HEK293 (cell line): ENCODE measurements around the gene RFK.
"Not testable (repeated sequence)": the region's sequence is repeated elsewhere in the genome, so short reads cannot be mapped to it uniquely, and the experiment has no call there.

Experiments
- CTCF ChIA-PET: fragments of 350-600 bp; formaldehyde crosslinking; extraction: SDS; loops from one replicate; lab custom pipeline; 2021; ENCODE audit warnings: antibody characterized with exemption; lab: Yijun Ruan, JAX
- POLR2A ChIA-PET: fragments of 300-600 bp; formaldehyde crosslinking; extraction: SDS; loops from one replicate; lab custom pipeline; 2020; ENCODE audit warnings: antibody characterized with exemption, inconsistent platforms; lab: Yijun Ruan, JAX
- H3K27ac ChIP-seq: fragments of 200-500 bp; sonication (Bioruptor generic); 2 replicates; pipeline ENCODE4 v1.5.1; 2014; ENCODE audit warnings: low read depth, low read length, control low read depth, inconsistent platforms; ENCODE audit errors: extremely low read depth
- H3K36me3 ChIP-seq, 2 experiments: fragments of 200-500 bp in 1 of 2; sonication (Bioruptor generic) in 1 of 2; 1 replicate in 1 of 2; 2 replicates in 1 of 2; pipeline ENCODE4 v1.5.1; 2014 to 2017; ENCODE audit warnings: inconsistent platforms in 2 of 2, low read length in 2 of 2; ENCODE audit not compliant: control insufficient read depth in 2 of 2, insufficient read depth in 1 of 2
- H3K4me1 ChIP-seq: fragments of 200-500 bp; sonication (Bioruptor generic); 2 replicates; pipeline ENCODE4 v1.5.1; 2014; ENCODE audit warnings: mild to moderate bottlenecking, low read length, inconsistent platforms; ENCODE audit not compliant: control insufficient read depth, insufficient read depth
- H3K4me3 ChIP-seq: 2 replicates; pipeline ENCODE4 v1.5.1; 2011; ENCODE audit warnings: low read depth, mild to moderate bottlenecking, control low read depth, low read length, moderate library complexity
- H3K9me3 ChIP-seq: fragments of 200-500 bp; sonication (Bioruptor generic); 2 replicates; pipeline ENCODE4 v1.5.1; 2014; ENCODE audit warnings: low read depth, low read length, inconsistent platforms; ENCODE audit not compliant: control insufficient read depth, insufficient read depth
- BCL11A ChIP-seq: fragments of 450-650 bp; formaldehyde crosslinking; IDR thresholded peaks from 2 replicates; pipeline ENCODE4 v1.5.1; 2016; ENCODE audit warnings: low read depth, missing biosample characterization, missing genetic modification characterization
- GLIS2 ChIP-seq: fragments of 450-650 bp; formaldehyde crosslinking; IDR thresholded peaks from 2 replicates; pipeline ENCODE4 v1.5.1; 2016; ENCODE audit warnings: missing biosample characterization, missing genetic modification characterization
- OSR2 ChIP-seq: fragments of 450-650 bp; formaldehyde crosslinking; IDR thresholded peaks from 2 replicates; pipeline ENCODE4 v1.5.1; 2016; ENCODE audit warnings: missing biosample characterization, missing genetic modification characterization
- SCRT1 ChIP-seq: fragments of 450-650 bp; formaldehyde crosslinking; IDR thresholded peaks from 2 replicates; pipeline ENCODE4 v1.5.1; 2016; ENCODE audit warnings: missing biosample characterization, missing genetic modification characterization, borderline replicate concordance
- SP7 ChIP-seq: fragments of 450-650 bp; formaldehyde crosslinking; IDR thresholded peaks from 2 replicates; pipeline ENCODE4 v1.5.1; 2016; ENCODE audit warnings: missing biosample characterization, missing genetic modification characterization
- TRIM28 ChIP-seq: IDR thresholded peaks from 2 replicates; pipeline ENCODE4 v1.6.1; 2011; ENCODE audit warnings: low read length, control low read depth, borderline replicate concordance
- YY1 ChIP-seq: fragments of 450-650 bp; formaldehyde crosslinking; IDR thresholded peaks from 2 replicates; pipeline ENCODE4 v1.5.1; 2018; ENCODE audit warnings: missing biosample characterization, missing genetic modification characterization
- ZBTB49 ChIP-seq: fragments of 450-650 bp; formaldehyde crosslinking; IDR thresholded peaks from 2 replicates; pipeline ENCODE4 v1.5.1; 2016; ENCODE audit warnings: missing biosample characterization, missing genetic modification characterization, low read depth
- ZNF184 ChIP-seq: fragments of 450-650 bp; IDR thresholded peaks from 2 replicates; pipeline ENCODE4 v1.5.1; 2018; ENCODE audit warnings: missing biosample characterization, mild to moderate bottlenecking, missing genetic modification characterization
- ZNF2 ChIP-seq: fragments of 450-650 bp; formaldehyde crosslinking; IDR thresholded peaks from 2 replicates; pipeline ENCODE4 v1.5.1; 2016; ENCODE audit warnings: missing biosample characterization, missing genetic modification characterization
- ZNF37A ChIP-seq: fragments of 450-650 bp; IDR thresholded peaks from 2 replicates; pipeline ENCODE4 v1.5.1; 2018; ENCODE audit warnings: missing biosample characterization, missing genetic modification characterization
- ZNF558 ChIP-seq: fragments of 450-650 bp; formaldehyde crosslinking; IDR thresholded peaks from 2 replicates; pipeline ENCODE4 v1.5.1; 2016; ENCODE audit warnings: missing biosample characterization, missing genetic modification characterization
- ZNF645 ChIP-seq: fragments of 450-650 bp; formaldehyde crosslinking; IDR thresholded peaks from 2 replicates; pipeline ENCODE4; 2016; ENCODE audit warnings: missing biosample characterization, missing genetic modification characterization
- ZNF670 ChIP-seq: fragments of 450-650 bp; formaldehyde crosslinking; IDR thresholded peaks from 2 replicates; pipeline ENCODE4 v1.5.1; 2016; ENCODE audit warnings: missing biosample characterization, missing genetic modification characterization, low read depth
- ZNF677 ChIP-seq: fragments of 450-650 bp; IDR thresholded peaks from 2 replicates; pipeline ENCODE4 v1.5.0; 2018; ENCODE audit warnings: missing biosample characterization, mild to moderate bottlenecking, missing genetic modification characterization, moderate library complexity
- ZNF707 ChIP-seq: fragments of 450-650 bp; formaldehyde crosslinking; IDR thresholded peaks from 2 replicates; pipeline ENCODE4 v1.5.1; 2016; ENCODE audit warnings: missing biosample characterization, missing genetic modification characterization
- ZNF747 ChIP-seq: fragments of 450-650 bp; formaldehyde crosslinking; IDR thresholded peaks from 2 replicates; pipeline ENCODE4 v1.5.1; 2016; ENCODE audit warnings: missing biosample characterization, missing genetic modification characterization
- ZNF776 ChIP-seq: fragments of 450-650 bp; formaldehyde crosslinking; IDR thresholded peaks from 2 replicates; pipeline ENCODE4 v1.5.0; 2017; ENCODE audit warnings: missing biosample characterization, missing genetic modification characterization, borderline replicate concordance
- ZNF777 ChIP-seq: fragments of 450-650 bp; formaldehyde crosslinking; IDR thresholded peaks from 2 replicates; pipeline ENCODE4 v1.5.1; 2017; ENCODE audit warnings: missing biosample characterization, missing genetic modification characterization, borderline replicate concordance
- ZSCAN23 ChIP-seq: fragments of 450-650 bp; formaldehyde crosslinking; IDR thresholded peaks from 2 replicates; pipeline ENCODE4 v1.5.1; 2016; ENCODE audit warnings: missing biosample characterization, missing genetic modification characterization
- ZSCAN30 ChIP-seq: fragments of 450-650 bp; IDR thresholded peaks from 2 replicates; pipeline ENCODE4 v1.5.1; 2018; ENCODE audit warnings: missing biosample characterization, mild to moderate bottlenecking, missing genetic modification characterization, moderate library complexity

The RFK gene

GRCh38 chr9:76363032-76363395 lies 31.2 kb downstream of the RFK start:
- CTCF ChIA-PET: interaction anchor here (1.1 kb wide), 1 partner anchor 24 kb away, joined by 3 read pairs; no protein-coding TSS in a partner anchor
- Histone ChIP-seq H3K27ac (no peak overlapping the region), H3K4me1 (peaks cover 6% of the 10 kb centered on the region; the same call in 1 of the 2 replicates), H3K9me3 (no peaks in the 10 kb centered on the region)
- TF ChIP-seq ZNF558 (no peak), ZNF37A (tag by site-specific recombination) (no peak), ZNF777 (tag by site-specific recombination) (no peak), ZSCAN30 (tag by site-specific recombination) (no peak), OSR2 (no peak), GLIS2 (tag by site-specific recombination) (no peak), YY1 (tag by site-specific recombination) (no peak), ZNF2 (tag by site-specific recombination) (no peak), ZBTB49 (tag by site-specific recombination) (no peak), ZNF707 (tag by site-specific recombination) (no peak), ZNF184 (tag by site-specific recombination) (no peak), ZNF747 (tag by site-specific recombination) (no peak), ZNF677 (tag by site-specific recombination) (no peak), SP7 (tag by site-specific recombination) (no peak)
- TF ChIP-seq, all 188 proteins: peak for 0
- POLR2A ChIA-PET: no interaction called here
- H3K4me3 ChIP-seq: no peak overlapping the region
- no peaks in the 10 kb centered on the region for H3K36me3 ChIP-seq

DNA sequence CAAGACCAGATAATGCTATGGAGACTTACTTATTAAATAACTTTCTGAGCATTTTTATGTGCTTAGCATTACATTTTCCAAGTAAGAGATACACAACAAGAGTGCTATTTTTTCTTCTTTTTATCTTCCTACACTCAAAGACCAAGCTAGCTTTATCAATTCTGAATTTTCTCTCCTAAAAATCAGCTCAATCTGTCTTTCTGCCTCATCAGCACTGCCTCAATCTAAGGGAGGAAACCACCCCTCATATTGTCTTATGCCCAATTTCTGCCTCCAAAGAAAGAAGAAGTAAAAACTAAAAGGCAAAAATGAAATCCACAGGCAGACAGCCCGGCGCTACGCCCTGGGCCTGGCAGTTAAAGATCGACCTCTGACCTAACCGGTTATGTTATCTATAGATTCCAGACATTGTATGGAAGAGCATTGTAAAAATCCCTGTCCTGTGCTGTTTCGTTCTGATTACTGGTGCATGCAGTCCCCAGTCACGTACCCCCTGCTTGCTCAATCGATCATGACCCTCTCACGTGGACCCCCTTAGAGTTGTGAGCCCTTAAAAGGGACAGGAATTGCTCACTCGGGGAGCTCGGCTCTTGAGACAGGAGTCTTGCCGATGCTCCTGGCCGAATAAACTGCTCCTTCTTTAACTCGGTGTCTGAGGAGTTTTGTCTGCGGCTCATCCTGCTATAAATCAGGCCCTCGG lies 31.7 kb downstream of the RFK start:
- POLR2A ChIA-PET: interaction anchor here (3.8 kb wide), 1 partner anchor 32 kb away, joined by 15 read pairs; the partner anchor contains the start of gene RFK
- peak; percentile 56; the same call in 1 of the 2 replicates for TF ChIP-seq TRIM28
- H3K4me1 ChIP-seq, H3K4me3 ChIP-seq, H3K9me3 ChIP-seq, H3K36me3 ChIP-seq, H3K27ac ChIP-seq: not testable (repeated sequence)
- CTCF ChIA-PET: interaction anchor here (1.1 kb wide), 1 partner anchor 24 kb away, joined by 3 read pairs; no protein-coding TSS in a partner anchor

DNA sequence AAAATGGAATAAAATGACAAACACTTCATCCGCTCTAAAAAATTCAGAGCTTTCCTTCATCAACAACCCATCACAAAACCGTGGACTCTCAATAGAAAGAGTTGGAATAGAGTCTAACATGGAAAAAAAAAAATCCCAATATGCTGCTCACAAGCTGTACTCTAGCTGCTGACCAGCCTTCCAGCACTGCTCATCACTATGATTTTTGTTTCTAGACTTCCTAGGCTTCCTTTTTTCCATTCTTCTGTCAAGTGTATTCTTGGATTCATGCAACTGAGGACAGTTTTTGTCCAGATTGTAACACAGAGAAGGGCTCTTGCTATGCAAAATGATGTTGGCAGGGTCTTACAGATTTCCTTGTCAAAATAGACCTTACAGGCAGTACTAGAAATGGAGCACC lies 34.5 kb downstream of the RFK start:
- no peaks in the 10 kb centered on the region for H3K4me1 ChIP-seq
- H3K4me3 ChIP-seq: no peak overlapping the region
- CTCF ChIA-PET: interaction anchor here (1.9 kb wide), 1 partner anchor 34 kb away, joined by 8 read pairs; the partner anchor contains the start of gene RFK
- H3K27ac ChIP-seq: no peak overlapping the region
- TF ChIP-seq ZSCAN23 (tag by site-specific recombination): no peak
- no peak for TF ChIP-seq ZNF776 (tag by site-specific recombination)
- TF ChIP-seq ZNF645: no peak
- TF ChIP-seq ZNF670 (tag by site-specific recombination): no peak
- TF ChIP-seq SCRT1: no peak
- no peak for TF ChIP-seq ZNF184 (tag by site-specific recombination)
- TF ChIP-seq BCL11A: no peak
- POLR2A ChIA-PET: interaction anchor here (3.8 kb wide), 1 partner anchor 34 kb away, joined by 15 read pairs; the partner anchor contains the start of gene RFK
- no peaks in the 10 kb centered on the region for H3K9me3 ChIP-seq
- H3K36me3 ChIP-seq: no peaks in the 10 kb centered on the region
